Jurkat, Clone E6-1 (cell line): ENCODE measurements around the gene NDRG3.
A peak's percentile ranks its signal among the peaks of the same experiment; 100 is the strongest.

Source experiments
- DNase-seq: peaks from one replicate; pipeline ENCODE4 v3.0.0-alpha.2; 2011; ENCODE audit warnings: low read depth, low spot score
- H3K4me3 ChIP-seq: 2 replicates; pipeline ENCODE4 v1.5.1; 2011; ENCODE audit warnings: mild to moderate bottlenecking, low read length, control low read depth, moderate library complexity

Gene NDRG3

GRCh38 chr20:36770680-36771079, 24.8 kb upstream of the NDRG3 start:
- no peak for DNase-seq
- no peak overlapping the region for H3K4me3 ChIP-seq

- DNase-seq, result no peak
- H3K4me3 ChIP-seq, result no peak overlapping the region
Observed at GRCh38 chr20:36768768-36769430, 23.0 kb upstream of the NDRG3 start.

- H3K4me3 ChIP-seq, result no peak overlapping the region
- DNase-seq, result no peak
Observed at GRCh38 chr20:36761125-36761524, 15.2 kb upstream of the NDRG3 start.

DNA sequence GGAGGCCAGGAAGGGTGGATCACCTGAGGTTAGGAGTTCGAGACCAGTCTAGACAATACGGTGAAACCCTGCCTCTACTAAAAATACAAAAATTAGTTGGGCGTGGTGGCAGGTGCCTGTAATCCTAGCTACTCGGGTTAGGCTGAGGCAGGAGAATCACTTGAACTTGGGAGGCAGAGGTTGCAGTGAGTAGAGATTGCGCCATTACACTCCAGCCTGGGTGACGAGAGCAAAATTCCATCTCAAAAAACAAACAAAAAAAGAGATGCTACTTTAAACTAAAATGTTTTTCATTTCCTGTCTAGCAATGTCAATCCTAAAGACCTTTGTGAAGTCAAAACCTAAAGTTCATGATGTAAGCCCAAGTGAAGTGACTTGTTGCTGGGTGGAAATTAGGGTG, 14.8 kb upstream of the NDRG3 start:
- no peak for DNase-seq
- H3K4me3 ChIP-seq, result no peak overlapping the region

- H3K4me3 ChIP-seq, result no peak overlapping the region
- no peak for DNase-seq
Observed at GRCh38 chr20:36758276-36758675, 12.4 kb upstream of the NDRG3 start.

DNA sequence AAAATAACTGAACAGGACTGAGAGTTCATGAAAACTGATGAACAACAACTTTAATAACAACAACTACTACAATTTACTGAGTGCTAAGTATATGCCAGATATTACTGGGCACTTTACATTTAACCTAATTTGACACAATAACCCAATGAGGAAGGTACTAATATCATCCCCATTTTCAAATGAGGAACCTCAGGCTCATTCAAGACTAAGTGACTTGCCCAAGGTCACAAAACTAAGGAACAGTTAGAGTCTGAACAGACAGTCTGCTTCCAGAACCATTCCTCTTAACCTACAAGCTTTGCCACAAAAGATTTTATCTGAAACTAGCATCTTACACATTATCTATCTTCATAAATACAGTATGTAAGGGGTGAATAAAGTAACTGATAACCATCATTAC, 10.6 kb upstream of the NDRG3 start:
- DNase-seq, result no peak
- H3K4me3 ChIP-seq, result no peak overlapping the region

DNA sequence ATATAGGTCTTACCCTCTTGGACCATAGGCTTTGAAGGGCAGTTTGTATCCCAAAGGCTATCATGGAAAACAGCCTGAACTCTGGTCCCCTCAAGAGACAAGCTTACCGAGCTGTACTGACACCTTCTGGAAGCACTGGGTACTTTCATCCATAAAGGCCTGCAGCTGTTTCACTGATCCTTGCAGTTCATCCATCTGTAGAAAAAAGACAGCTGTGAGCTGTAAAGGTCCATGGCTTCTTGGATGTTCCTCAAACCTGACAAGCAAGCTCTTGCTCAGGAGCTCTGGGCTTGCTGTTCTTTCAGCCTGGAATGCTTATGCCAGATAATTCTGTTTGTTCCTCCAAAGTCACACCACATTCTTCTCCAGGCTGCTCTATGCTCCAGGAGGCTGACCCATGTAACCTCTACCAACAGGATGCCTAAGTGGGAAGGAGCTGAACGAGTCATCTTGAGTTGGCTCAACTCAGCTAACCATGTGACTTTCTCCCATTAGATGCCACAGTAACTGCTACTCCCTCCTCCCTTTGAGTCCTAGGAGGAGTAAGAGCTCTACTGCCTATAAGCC, 8.8 kb upstream of the NDRG3 start:
- DNase-seq, result peak; percentile 52
- H3K4me3 ChIP-seq, result no peak overlapping the region

- no peak for DNase-seq
Observed at GRCh38 chr20:36752582-36752981, 6.7 kb upstream of the NDRG3 start.

DNA sequence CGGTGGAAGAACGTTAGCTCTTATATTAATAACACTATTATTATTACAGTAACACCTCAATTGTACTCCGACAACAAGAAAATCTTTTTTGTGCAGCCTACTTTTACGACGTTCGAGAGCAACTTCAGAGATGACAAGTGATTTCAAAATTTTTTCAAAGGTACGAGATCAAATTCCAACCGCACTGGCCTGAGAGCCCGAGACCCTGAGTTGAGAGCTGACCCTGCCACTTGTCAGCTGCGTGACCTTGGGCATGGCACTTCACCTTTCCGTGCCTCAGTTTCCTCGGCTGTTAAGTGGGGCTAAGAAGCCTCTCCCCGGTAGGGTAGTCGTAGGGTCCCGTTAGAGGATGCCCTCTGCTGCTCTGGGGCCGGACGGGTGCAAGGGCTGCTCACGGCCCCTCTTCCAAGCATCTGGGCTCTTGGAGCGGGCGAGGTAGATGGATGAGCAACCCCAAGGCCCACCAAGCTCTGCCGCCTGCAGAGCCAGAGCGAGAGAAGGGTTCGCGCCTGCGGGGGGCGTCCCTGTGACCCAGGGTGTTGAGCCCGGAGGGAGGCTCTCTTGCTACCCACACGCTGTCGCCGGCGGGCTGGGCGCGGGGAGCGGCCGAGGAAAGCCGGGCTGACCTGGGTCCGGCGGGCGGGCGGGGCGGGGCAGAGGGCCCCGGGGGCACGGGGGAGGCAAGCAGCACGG, 510 bp downstream of the NDRG3 start:
- no peak for DNase-seq
- peak overlapping the region; percentile 73 for H3K4me3 ChIP-seq

More at GRCh38 chr20:36752582-36752981, 6.7 kb upstream of the NDRG3 start:
- no peak overlapping the region for H3K4me3 ChIP-seq

DNA sequence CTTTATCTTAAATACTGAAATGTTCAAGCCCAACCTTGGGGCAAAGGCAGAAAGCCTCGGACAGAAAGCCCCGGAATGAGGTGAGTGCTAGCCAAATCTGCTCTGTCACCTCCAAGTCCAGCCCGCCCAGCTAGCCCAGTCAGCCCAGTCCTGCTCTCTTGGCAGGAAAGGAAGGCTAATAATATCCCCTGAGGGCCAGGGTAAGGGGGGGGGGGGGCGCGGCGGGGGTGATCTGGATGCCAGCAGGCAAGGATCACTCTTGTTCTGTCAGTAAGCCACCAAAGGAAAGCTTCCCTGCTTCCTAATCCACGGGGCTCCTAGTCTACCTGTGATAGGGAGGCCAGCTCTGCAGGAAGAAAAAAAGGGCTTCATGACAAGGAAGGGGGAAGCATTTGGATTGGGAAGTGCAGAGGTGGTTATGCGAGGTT, 1.1 kb downstream of the NDRG3 start:
- DNase-seq, result no peak
- H3K4me3 ChIP-seq, result peak overlapping the region; percentile 73

DNA sequence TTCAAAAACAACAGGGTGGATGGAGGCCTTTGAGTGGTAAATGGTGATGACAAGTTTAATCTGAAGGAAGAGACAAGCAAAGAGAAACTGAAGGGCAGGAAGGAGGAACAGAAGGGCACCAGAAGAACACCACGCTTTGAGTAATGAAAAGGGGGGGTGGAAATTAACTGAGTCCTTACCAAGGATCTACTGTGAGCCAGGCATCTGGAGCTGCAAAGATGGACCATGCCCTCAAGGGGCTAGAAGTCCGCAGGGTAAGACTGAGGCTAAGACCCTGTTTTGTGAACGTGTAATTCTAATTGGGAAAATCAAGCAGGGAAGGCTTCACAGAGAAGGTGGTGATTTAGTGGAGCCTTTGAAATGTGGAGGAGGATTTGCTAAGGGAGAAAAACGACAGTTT, 1.6 kb downstream of the NDRG3 start:
- no peak overlapping the region for H3K4me3 ChIP-seq
- DNase-seq, result no peak

- no peak overlapping the region for H3K4me3 ChIP-seq
- no peak for DNase-seq
Observed at GRCh38 chr20:36742558-36742957, 3.3 kb downstream of the NDRG3 start.

- no peak overlapping the region for H3K4me3 ChIP-seq
- DNase-seq, result no peak
Observed at GRCh38 chr20:36741072-36741471, 4.8 kb downstream of the NDRG3 start.

- no peak for DNase-seq
- no peak overlapping the region for H3K4me3 ChIP-seq
Observed at GRCh38 chr20:36737183-36737499, 8.7 kb downstream of the NDRG3 start.

DNA sequence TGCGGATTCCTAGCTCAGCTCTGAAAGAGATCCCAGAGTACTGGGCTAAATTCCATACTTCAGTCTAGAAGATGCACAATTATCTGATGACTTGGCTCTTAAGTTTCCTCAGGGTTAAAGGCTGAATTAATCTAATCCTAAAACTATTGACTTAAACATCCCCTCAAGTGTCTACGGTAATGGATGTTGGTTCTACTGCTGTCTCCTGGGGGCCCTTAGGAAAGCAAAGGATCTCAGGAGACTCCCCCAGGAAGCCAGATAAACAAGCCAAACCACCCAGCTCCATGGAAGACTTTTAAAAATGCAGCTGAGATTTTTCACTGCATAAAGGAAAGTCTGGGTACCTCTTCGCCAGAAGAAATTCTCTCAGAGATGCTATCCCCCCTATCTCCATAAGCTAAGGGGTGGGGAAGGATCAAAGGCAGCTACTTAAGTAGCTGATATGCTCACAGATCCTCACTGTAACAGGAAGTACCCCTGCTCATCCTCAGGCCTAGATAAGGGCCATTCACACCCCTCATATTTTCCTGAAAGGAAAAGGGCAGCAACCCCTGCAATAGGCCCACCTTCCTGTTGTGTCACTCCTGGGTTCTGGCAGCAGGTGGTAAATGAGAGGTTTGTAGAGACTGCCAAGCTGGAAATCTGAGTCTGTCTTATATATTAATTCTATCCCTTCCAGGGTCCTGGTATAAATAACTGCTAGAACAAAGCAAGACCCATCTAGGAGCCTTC, 9.3 kb downstream of the NDRG3 start:
- no peak overlapping the region for H3K4me3 ChIP-seq
- no peak for DNase-seq

- H3K4me3 ChIP-seq, result no peak overlapping the region
- no peak for DNase-seq
Observed at GRCh38 chr20:36732456-36732855, 13.4 kb downstream of the NDRG3 start.

- DNase-seq, result peak; percentile 24
- no peak overlapping the region for H3K4me3 ChIP-seq
Observed at GRCh38 chr20:36728986-36729385, 16.9 kb downstream of the NDRG3 start.

- H3K4me3 ChIP-seq, result no peak overlapping the region
- DNase-seq, result no peak
Observed at GRCh38 chr20:36726168-36726567, 19.7 kb downstream of the NDRG3 start.

- no peak for DNase-seq
- no peak overlapping the region for H3K4me3 ChIP-seq
Observed at GRCh38 chr20:36720510-36720909, 25.4 kb downstream of the NDRG3 start.

GRCh38 chr20:36717657-36718056, 28.2 kb downstream of the NDRG3 start:
- no peak overlapping the region for H3K4me3 ChIP-seq
- DNase-seq, result no peak
